ENCODE measurements around the gene RBMS1.

DNA sequence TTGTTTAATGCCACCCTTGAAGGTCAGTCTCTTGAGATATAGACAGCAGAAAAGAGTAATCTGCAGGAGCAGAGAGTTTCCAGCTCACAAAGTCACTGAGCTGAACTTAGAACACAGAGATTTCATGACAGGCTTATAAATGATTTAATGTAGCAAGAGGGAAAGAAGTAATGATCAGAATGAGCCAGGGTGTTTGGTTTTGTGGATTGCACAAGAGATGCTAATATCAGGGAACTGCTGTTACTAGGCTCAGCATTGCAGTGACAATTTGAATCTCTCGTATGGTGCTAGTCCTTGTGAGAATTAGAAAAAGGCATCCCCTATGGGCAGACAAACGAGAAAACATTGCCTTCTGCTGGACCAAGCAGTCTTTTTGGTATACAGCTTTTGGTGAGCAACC is 231.9 kb downstream of the RBMS1 start:
- TF ChIP-seq CTCF (IDR thresholded peaks at IDR 0.05) (no peak), FOSL2 (IDR thresholded peaks at IDR 0.05) (no peak), FOSL2 (CRISPR knock-in tag; IDR thresholded peaks at IDR 0.05) (no peak), JUNB (IDR thresholded peaks at IDR 0.05) (no peak), HOXA7 (CRISPR knock-in tag; IDR thresholded peaks at IDR 0.05) (no peak), CBX8 (IDR thresholded peaks at IDR 0.05) (no peak), FOSB (CRISPR knock-in tag; IDR thresholded peaks at IDR 0.05) (no peak), HMGXB4 (CRISPR knock-in tag; IDR thresholded peaks at IDR 0.05; ENCODE audit: borderline replicate concordance) (no peak), SMC3 (IDR thresholded peaks at IDR 0.05) (no peak), POLR2A (IDR thresholded peaks at IDR 0.05; ENCODE audit: low read length) (no peak), BHLHE40 (IDR thresholded peaks at IDR 0.05; ENCODE audit: low read depth, low read length) (no peak), CBX2 (IDR thresholded peaks at IDR 0.05; ENCODE audit: borderline replicate concordance, low read depth) (no peak), REST (IDR thresholded peaks at IDR 0.05) (no peak)
